Measurements from ENCODE around the gene PLEKHA3.
A peak's percentile ranks its signal among the peaks of the same experiment; 100 is the strongest.
"Not testable (repeated sequence)": the region's sequence is repeated elsewhere in the genome, so short reads cannot be mapped to it uniquely, and the experiment has no call there.

The PLEKHA3 gene

GRCh38 chr2:178480227-178481181 lies at the start of gene PLEKHA3:
TSS of gene PLEKHA3 (plus strand) at chr2:178480457. CDS start at chr2:178480870, 413 bp downstream.
- DNase-seq: peak; percentile 87

- no peak for DNase-seq
Measured at GRCh38 chr2:178436662-178437061, 43.6 kb upstream of the PLEKHA3 start.

- no peak for DNase-seq
Measured at GRCh38 chr2:178441426-178441825, 38.8 kb upstream of the PLEKHA3 start.

GRCh38 chr2:178448968-178449661 lies 31.1 kb upstream of the PLEKHA3 start:
- no peak for DNase-seq

GRCh38 chr2:178449700-178450523 lies 30.3 kb upstream of the PLEKHA3 start:
- no peak for DNase-seq

- peak; percentile 74 for DNase-seq
Measured at GRCh38 chr2:178450524-178450773, 29.8 kb upstream of the PLEKHA3 start.

- DNase-seq: peak; percentile 96
Measured at GRCh38 chr2:178450774-178451525, 29.3 kb upstream of the PLEKHA3 start, which contains the start of the genes PJVK and PRKRA. TSS of gene PJVK (plus strand) at chr2:178451378. CDS start at chr2:178453410, 2,032 bp downstream. TSS of gene PRKRA (minus strand) at chr2:178451175. CDS start at chr2:178451030, 145 bp downstream.

- no peak for DNase-seq
Measured at GRCh38 chr2:178452334-178452733, 27.9 kb upstream of the PLEKHA3 start.

GRCh38 chr2:178452870-178453269 lies 27.4 kb upstream of the PLEKHA3 start:
- DNase-seq: no peak

- no peak for DNase-seq
Measured at GRCh38 chr2:178455947-178456346, 24.3 kb upstream of the PLEKHA3 start.

- no peak for DNase-seq
Measured at GRCh38 chr2:178457390-178457886, 22.8 kb upstream of the PLEKHA3 start.

GRCh38 chr2:178469219-178469849 lies 10.9 kb upstream of the PLEKHA3 start:
- DNase-seq: no peak

GRCh38 chr2:178471313-178471712 lies 8.9 kb upstream of the PLEKHA3 start:
- DNase-seq: not testable (repeated sequence)

GRCh38 chr2:178473373-178473772 lies 6.9 kb upstream of the PLEKHA3 start:
- DNase-seq: no peak

- DNase-seq: no peak
Measured at GRCh38 chr2:178473931-178474330, 6.3 kb upstream of the PLEKHA3 start.

GRCh38 chr2:178474560-178474959 lies 5.7 kb upstream of the PLEKHA3 start:
- no peak for DNase-seq

- DNase-seq: no peak
Measured at GRCh38 chr2:178476477-178476876, 3.8 kb upstream of the PLEKHA3 start.

GRCh38 chr2:178477443-178478129 lies 2.7 kb upstream of the PLEKHA3 start:
- DNase-seq: no peak

- DNase-seq: no peak
Measured at GRCh38 chr2:178478130-178478438, 2.2 kb upstream of the PLEKHA3 start.

GRCh38 chr2:178478439-178479274 lies 1.6 kb upstream of the PLEKHA3 start, which contains the start of gene FKBP7:
TSS of gene FKBP7 (minus strand) at chr2:178478600. CDS start at chr2:178478499, 101 bp downstream.
- peak; percentile 65 for DNase-seq

All from DMS153 (cell line).